Sigmoid colon (tissue), 4 donors: Measurements from ENCODE around the gene DAP3.
"Not testable (repeated sequence)": the region's sequence is repeated elsewhere in the genome, so short reads cannot be mapped to it uniquely, and the experiment has no call there.

Experiments
- EP300 ChIP-seq, 4 donors: sonication (generic); formaldehyde crosslinking; IDR thresholded peaks; one replicate each; pipeline ENCODE4 v1.6.1; 2017; ENCODE audit warnings: antibody characterized with exemption in 4 of 4
- POLR2A ChIP-seq, 2 donors: fragments of 450-650 bp; IDR thresholded peaks; one replicate each; pipeline ENCODE4 v1.6.1; 2016; ENCODE audit warnings: antibody characterized with exemption in 2 of 2, mild to moderate bottlenecking in 2 of 2, moderate library complexity in 2 of 2
- POLR2AphosphoS5 ChIP-seq, 4 donors: sonication (generic); formaldehyde crosslinking; IDR thresholded peaks; one replicate each; pipeline ENCODE4 v1.6.1; 2017; ENCODE audit warnings: antibody characterized with exemption in 4 of 4
- TF ChIP-seq, protein P1 (sequence below), 4 experiments: fragments of 450-650 bp in 3 of 4; fragments of 200-600 bp in 1 of 4; IDR thresholded peaks; one replicate each; pipeline ENCODE4 v1.5.1; 2016 to 2019; ENCODE audit warnings: antibody characterized with exemption in 4 of 4, mild to moderate bottlenecking in 3 of 4, moderate library complexity in 2 of 4

GRCh38 chr1:155748141-155748540, 59.2 kb downstream of the DAP3 start:
- not testable (repeated sequence) for TF ChIP-seq POLR2A, POLR2AphosphoS5, EP300 (IDR thresholded peaks at IDR 0.05)
- TF ChIP-seq, protein P1, sequence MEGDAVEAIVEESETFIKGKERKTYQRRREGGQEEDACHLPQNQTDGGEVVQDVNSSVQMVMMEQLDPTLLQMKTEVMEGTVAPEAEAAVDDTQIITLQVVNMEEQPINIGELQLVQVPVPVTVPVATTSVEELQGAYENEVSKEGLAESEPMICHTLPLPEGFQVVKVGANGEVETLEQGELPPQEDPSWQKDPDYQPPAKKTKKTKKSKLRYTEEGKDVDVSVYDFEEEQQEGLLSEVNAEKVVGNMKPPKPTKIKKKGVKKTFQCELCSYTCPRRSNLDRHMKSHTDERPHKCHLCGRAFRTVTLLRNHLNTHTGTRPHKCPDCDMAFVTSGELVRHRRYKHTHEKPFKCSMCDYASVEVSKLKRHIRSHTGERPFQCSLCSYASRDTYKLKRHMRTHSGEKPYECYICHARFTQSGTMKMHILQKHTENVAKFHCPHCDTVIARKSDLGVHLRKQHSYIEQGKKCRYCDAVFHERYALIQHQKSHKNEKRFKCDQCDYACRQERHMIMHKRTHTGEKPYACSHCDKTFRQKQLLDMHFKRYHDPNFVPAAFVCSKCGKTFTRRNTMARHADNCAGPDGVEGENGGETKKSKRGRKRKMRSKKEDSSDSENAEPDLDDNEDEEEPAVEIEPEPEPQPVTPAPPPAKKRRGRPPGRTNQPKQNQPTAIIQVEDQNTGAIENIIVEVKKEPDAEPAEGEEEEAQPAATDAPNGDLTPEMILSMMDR (IDR thresholded peaks at IDR 0.05) = not testable (repeated sequence)
